ENCODE results near the gene SPACA4. TPM values are rescaled to one million over a fixed set of nuclear protein-coding genes. Genes with fewer than 3 reads are reported as not detected.

The SPACA4 gene
- total RNA-seq, 1 experiment from 2014 or later: not detected

GRCh38 chr19:48634036-48634342, 27.4 kb downstream of the SPACA4 start:
- intact Hi-C loops (cut with micrococcal nuclease; ENCODE audit: unreplicated experiment): no loop called here
- peaks cover 82% of the 10 kb centered on the region for H3K36me3 Mint-ChIP-seq (ENCODE audit: insufficient read depth, unreplicated experiment)
- peaks cover 9% of the 10 kb centered on the region for H3K9me3 Mint-ChIP-seq (ENCODE audit: unreplicated experiment)
- peaks cover 34% of the 10 kb centered on the region for H3K4me1 Mint-ChIP-seq (ENCODE audit: low read depth, unreplicated experiment)
- peaks cover 45% of the 10 kb centered on the region for H3K4me1 ChIP-seq
- no peaks in the 10 kb centered on the region for H3K27me3 ChIP-seq (replicated peaks; ENCODE audit: control insufficient read depth, insufficient read depth, low read length)
- ChIA-PET CTCF (interaction anchor here (0.6 to 1.2 kb wide), 3 partner anchors 15 to 243 kb away, joined by 3 to 4 read pairs (median 3); partner anchors contain the start of genes KDELR1, RPL18 and SPHK2), POLR2A (interaction anchor here (0.5 to 2.6 kb wide), 4 partner anchors 10 to 976 kb away, joined by 4 to 37 read pairs (median 13); partner anchors contain the start of genes PPP1R15A, RPL18 and SPHK2)
- H3K4me3 Mint-ChIP-seq (ENCODE audit: unreplicated experiment): peak overlapping the region; percentile 80
- peak overlapping the region; percentile 93 for H3K27ac Mint-ChIP-seq (ENCODE audit: unreplicated experiment)
- H3K4me3 ChIP-seq (ENCODE audit: low read depth, low read length): peak overlapping the region; percentile 22
- TF ChIP-seq, protein P1, sequence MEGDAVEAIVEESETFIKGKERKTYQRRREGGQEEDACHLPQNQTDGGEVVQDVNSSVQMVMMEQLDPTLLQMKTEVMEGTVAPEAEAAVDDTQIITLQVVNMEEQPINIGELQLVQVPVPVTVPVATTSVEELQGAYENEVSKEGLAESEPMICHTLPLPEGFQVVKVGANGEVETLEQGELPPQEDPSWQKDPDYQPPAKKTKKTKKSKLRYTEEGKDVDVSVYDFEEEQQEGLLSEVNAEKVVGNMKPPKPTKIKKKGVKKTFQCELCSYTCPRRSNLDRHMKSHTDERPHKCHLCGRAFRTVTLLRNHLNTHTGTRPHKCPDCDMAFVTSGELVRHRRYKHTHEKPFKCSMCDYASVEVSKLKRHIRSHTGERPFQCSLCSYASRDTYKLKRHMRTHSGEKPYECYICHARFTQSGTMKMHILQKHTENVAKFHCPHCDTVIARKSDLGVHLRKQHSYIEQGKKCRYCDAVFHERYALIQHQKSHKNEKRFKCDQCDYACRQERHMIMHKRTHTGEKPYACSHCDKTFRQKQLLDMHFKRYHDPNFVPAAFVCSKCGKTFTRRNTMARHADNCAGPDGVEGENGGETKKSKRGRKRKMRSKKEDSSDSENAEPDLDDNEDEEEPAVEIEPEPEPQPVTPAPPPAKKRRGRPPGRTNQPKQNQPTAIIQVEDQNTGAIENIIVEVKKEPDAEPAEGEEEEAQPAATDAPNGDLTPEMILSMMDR (IDR thresholded peaks at IDR 0.05; ENCODE audit: insufficient read depth in 1 of 2, low read depth in 1 of 2, low read length in 1 of 2, severe bottlenecking in 1 of 2, unreplicated experiment in 1 of 2): no peak
- DNase-seq: no peak
- H3K36me3 ChIP-seq (ENCODE audit: control insufficient read depth, insufficient read depth, low read length): 0 out of 2 replicates have a peak, but pooled peaks cover 1% of the 10 kb centered on the region
- BruUV-seq (replicated peaks): no TSS peak
- no peaks in the 10 kb centered on the region for H3K9me3 ChIP-seq
- H3K27me3 Mint-ChIP-seq (ENCODE audit: insufficient read depth, unreplicated experiment): no peaks in the 10 kb centered on the region

- H3K4me3 Mint-ChIP-seq (ENCODE audit: unreplicated experiment): peak overlapping the region; percentile 80
- H3K27ac Mint-ChIP-seq (ENCODE audit: unreplicated experiment): peak overlapping the region; percentile 93
- DNase-seq: peak; percentile 98 to 99
- TSS peak; percentile 95 for BruUV-seq (replicated peaks)
- ChIA-PET CTCF (interaction anchor here (0.6 to 1.2 kb wide), 2 partner anchors 16 to 50 kb away, joined by 3 to 4 read pairs; partner anchors contain the start of genes RPL18 and SPHK2), POLR2A (interaction anchor here (0.5 to 2.6 kb wide), 4 partner anchors 10 to 976 kb away, joined by 4 to 37 read pairs (median 13); partner anchors contain the start of genes PPP1R15A, RPL18 and SPHK2)
- H3K4me1 Mint-ChIP-seq (ENCODE audit: low read depth, unreplicated experiment): peaks cover 36% of the 10 kb centered on the region
- Histone ChIP-seq H3K27me3 (replicated peaks; ENCODE audit: control insufficient read depth, insufficient read depth, low read length) (no peaks in the 10 kb centered on the region), H3K36me3 (ENCODE audit: control insufficient read depth, insufficient read depth, low read length) (0 out of 2 replicates have a peak, but pooled peaks cover 1% of the 10 kb centered on the region), H3K4me3 (ENCODE audit: low read depth, low read length) (peak overlapping the region; percentile 53), H3K4me1 (peaks cover 45% of the 10 kb centered on the region), H3K9me3 (no peaks in the 10 kb centered on the region)
- H3K9me3 Mint-ChIP-seq (ENCODE audit: unreplicated experiment): peaks cover 9% of the 10 kb centered on the region
- H3K36me3 Mint-ChIP-seq (ENCODE audit: insufficient read depth, unreplicated experiment): peaks cover 80% of the 10 kb centered on the region
- H3K27me3 Mint-ChIP-seq (ENCODE audit: insufficient read depth, unreplicated experiment): no peaks in the 10 kb centered on the region
- intact Hi-C loops (cut with micrococcal nuclease; ENCODE audit: unreplicated experiment): loop anchor here (5.0 kb wide), 2 partner anchors 203 to 328 kb away; partner anchors contain the start of gene HSD17B14
- TF ChIP-seq, protein P1 (IDR thresholded peaks at IDR 0.05; ENCODE audit: insufficient read depth in 1 of 2, low read depth in 1 of 2, low read length in 1 of 2, severe bottlenecking in 1 of 2, unreplicated experiment in 1 of 2): no peak
Measured at GRCh38 chr19:48634424-48635262, 28.1 kb downstream of the SPACA4 start.

GRCh38 chr19:48635263-48635965, 28.9 kb downstream of the SPACA4 start:
- H3K4me1 ChIP-seq: peaks cover 45% of the 10 kb centered on the region
- ChIA-PET CTCF (no interaction called here), POLR2A (interaction anchor here (2.6 kb wide), 1 partner anchor 17 kb away, joined by 37 read pairs; the partner anchor contains the start of genes RPL18 and SPHK2)
- H3K4me1 Mint-ChIP-seq (ENCODE audit: low read depth, unreplicated experiment): peaks cover 36% of the 10 kb centered on the region
- H3K4me3 Mint-ChIP-seq (ENCODE audit: unreplicated experiment): peak overlapping the region; percentile 80
- H3K27me3 Mint-ChIP-seq (ENCODE audit: insufficient read depth, unreplicated experiment): no peaks in the 10 kb centered on the region
- TF ChIP-seq, protein P1 (IDR thresholded peaks at IDR 0.05; ENCODE audit: insufficient read depth in 1 of 2, low read depth in 1 of 2, low read length in 1 of 2, severe bottlenecking in 1 of 2, unreplicated experiment in 1 of 2): no peak
- peak overlapping the region; percentile 93 for H3K27ac Mint-ChIP-seq (ENCODE audit: unreplicated experiment)
- peaks cover 9% of the 10 kb centered on the region for H3K9me3 Mint-ChIP-seq (ENCODE audit: unreplicated experiment)
- no TSS peak for BruUV-seq (replicated peaks)
- H3K27me3 ChIP-seq (replicated peaks; ENCODE audit: control insufficient read depth, insufficient read depth, low read length): no peaks in the 10 kb centered on the region
- intact Hi-C loops (cut with micrococcal nuclease; ENCODE audit: unreplicated experiment): loop anchor here (5.0 kb wide), 2 partner anchors 202 to 327 kb away; partner anchors contain the start of gene HSD17B14
- no peaks in the 10 kb centered on the region for H3K9me3 ChIP-seq
- H3K4me3 ChIP-seq (ENCODE audit: low read depth, low read length): peak overlapping the region; percentile 53
- 0 out of 2 replicates have a peak, but pooled peaks cover 1% of the 10 kb centered on the region for H3K36me3 ChIP-seq (ENCODE audit: control insufficient read depth, insufficient read depth, low read length)
- DNase-seq: peak; percentile 77 to 85
- peaks cover 73% of the 10 kb centered on the region for H3K36me3 Mint-ChIP-seq (ENCODE audit: insufficient read depth, unreplicated experiment)
